22Rv1 (cell line): Measurements from ENCODE around the gene BOC.
A peak's percentile ranks its signal among the peaks of the same experiment; 100 is the strongest.

Experiments
- CTCF ChIP-seq: fragments of 450-650 bp; IDR thresholded peaks from 2 replicates; pipeline ENCODE4 v1.5.1; 2017; ENCODE audit warnings: mild to moderate bottlenecking
- ZFX ChIP-seq: fragments of 450-650 bp; IDR thresholded peaks from 2 replicates; pipeline ENCODE4 v1.6.1; 2017; ENCODE audit warnings: antibody characterized with exemption, borderline replicate concordance

- TF ChIP-seq CTCF (peak; percentile 46), ZFX (no peak)
These were observed at the start of gene BOC for GRCh38 chr3:113211330-113212149.
